22Rv1 (cell line): ENCODE results near the gene LIPM.

Experiments
- H3K27ac ChIP-seq: fragments of 450-650 bp; 2 replicates; pipeline ENCODE4 v1.5.1; 2017
- CTCF ChIP-seq: fragments of 450-650 bp; IDR thresholded peaks from 2 replicates; pipeline ENCODE4 v1.5.1; 2017; ENCODE audit warnings: mild to moderate bottlenecking
- ZFX ChIP-seq: fragments of 450-650 bp; IDR thresholded peaks from 2 replicates; pipeline ENCODE4 v1.6.1; 2017; ENCODE audit warnings: antibody characterized with exemption, borderline replicate concordance

Gene LIPM

GRCh38 chr10:88840881-88841280, 38.4 kb downstream of the LIPM start:
- H3K27ac ChIP-seq: peak overlapping the region; percentile 63
- TF ChIP-seq ZFX (no peak), CTCF (no peak)

GRCh38 chr10:88841316-88842111, 39.0 kb downstream of the LIPM start:
- no peak overlapping the region; the same call in 1 of the 2 replicates for H3K27ac ChIP-seq
- no peak for TF ChIP-seq CTCF
- TF ChIP-seq ZFX: no peak

GRCh38 chr10:88843171-88843570, 40.6 kb downstream of the LIPM start:
- TF ChIP-seq CTCF: no peak
- no peak for TF ChIP-seq ZFX
- H3K27ac ChIP-seq: no peak overlapping the region

- TF ChIP-seq ZFX (no peak), CTCF (no peak)
- H3K27ac ChIP-seq: no peak overlapping the region
Measured at GRCh38 chr10:88848499-88848898, 46.0 kb downstream of the LIPM start.

- H3K27ac ChIP-seq: no peak overlapping the region
- TF ChIP-seq ZFX: no peak
- no peak for TF ChIP-seq CTCF
Measured at GRCh38 chr10:88849234-88849633, 46.7 kb downstream of the LIPM start.

- no peak for TF ChIP-seq ZFX
- no peak for TF ChIP-seq CTCF
- peak overlapping the region; percentile 74 for H3K27ac ChIP-seq
Measured at GRCh38 chr10:88850712-88851111, 48.2 kb downstream of the LIPM start.

- TF ChIP-seq CTCF (no peak), ZFX (no peak)
- H3K27ac ChIP-seq: peak within 1 kb of the TSS; percentile 74
Measured at GRCh38 chr10:88851706-88852105, 49.2 kb downstream of the LIPM start, which contains the start of gene ANKRD22. Gene ANKRD22, minus strand, starts transcription at chr10:88851844. Its CDS starts 237 bp downstream, at chr10:88851607.
